Lung (tissue), 12 donors: ENCODE data around the gene CCDC33. TPM values are rescaled to one million over a fixed set of nuclear protein-coding genes. Genes with fewer than 3 reads are reported as not detected.
A peak's percentile ranks its signal among the peaks of the same experiment; 100 is the strongest.

ENCODE experiments used
- ATAC-seq: fragments of 200-7000 bp; cut with Tn5 transposase; one replicate; pipeline ENCODE4 v1.9.1; 2020; ENCODE audit warnings: moderate number of reproducible peaks; ENCODE audit not compliant: insufficient read depth, low FRiP score
- DNase-seq, 3 donors: peaks; one replicate each; pipeline ENCODE4 v3.0.0-alpha.2; 2013 to 2017
- H3K27ac ChIP-seq, 2 donors: one replicate each; pipeline ENCODE4 v1.5.1; 2013; ENCODE audit warnings: mild to moderate bottlenecking in 2 of 2, moderate library complexity in 2 of 2, control low read depth in 1 of 2, inconsistent platforms in 1 of 2, low read depth in 1 of 2, low read length in 1 of 2
- H3K27me3 ChIP-seq, 3 donors: one replicate each; pipeline ENCODE4 v1.5.1; 2013; ENCODE audit warnings: low read length in 2 of 3; ENCODE audit not compliant: control insufficient read depth in 3 of 3, insufficient read depth in 3 of 3
- H3K36me3 ChIP-seq, 4 donors: one replicate each; pipeline ENCODE4 v1.5.1; 2013; ENCODE audit warnings: low read length in 4 of 4, mild to moderate bottlenecking in 1 of 4, moderate library complexity in 1 of 4; ENCODE audit not compliant: control insufficient read depth in 4 of 4, insufficient read depth in 4 of 4
- H3K4me1 ChIP-seq, 5 donors: one replicate each; pipeline ENCODE4 v1.5.1; 2013; ENCODE audit warnings: low read length in 5 of 5, mild to moderate bottlenecking in 2 of 5, moderate library complexity in 1 of 5; ENCODE audit not compliant: control insufficient read depth in 5 of 5, insufficient read depth in 5 of 5
- H3K4me3 ChIP-seq: one replicate; pipeline ENCODE4 v1.5.1; 2013; ENCODE audit warnings: mild to moderate bottlenecking, control low read depth, moderate library complexity
- H3K9ac ChIP-seq, 2 donors: one replicate each; pipeline ENCODE4 v1.5.1; 2013; ENCODE audit warnings: low read length in 2 of 2, control low read depth in 1 of 2; ENCODE audit not compliant: insufficient read depth in 1 of 2
- H3K9me3 ChIP-seq, 4 donors: one replicate each; pipeline ENCODE4 v1.5.1; 2013; ENCODE audit warnings: low read length in 3 of 4, mild to moderate bottlenecking in 1 of 4, moderate library complexity in 1 of 4; ENCODE audit not compliant: control insufficient read depth in 4 of 4, insufficient read depth in 3 of 4
- CTCF ChIP-seq: IDR thresholded peaks from 2 replicates; pipeline ENCODE4 v1.5.1; 2012; ENCODE audit warnings: mild to moderate bottlenecking; ENCODE audit errors: control extremely low read depth, extremely low read depth
- WGBS, 2 donors: extraction: QIAGEN DNeasy Blood & Tissue Kit; methylation state at CpG; one replicate each; pipeline ENCODE4 v1.1.7; 2013; 5-methylcytosine and 5-hydroxymethylcytosine counted together
- polyA plus RNA-seq, 2 donors: library from polyadenylated mRNA; stranded (reverse); fragments of 200-250 nt; gene quantifications; one replicate each; pipeline ENCODE4 v1.2.1, GENCODE V29; 2013
- total RNA-seq, 2 donors: library from RNA; depleted of rRNA in 1 of 2; stranded (reverse); fragments of >200 nt in 1 of 2; gene quantifications; one replicate each; pipeline ENCODE4 v1.2.1, GENCODE V29; 2014 to 2021
- donor health status: control.
- donor health status: control.
- donor health status: Bipolar disorder and iron deficiency.
- donor health status: healthy.
- donor health status: DM: yes; HTN: yes; CAD: no.

Gene CCDC33
- total and polyA plus RNA-seq, 4 donors: 4.3 to 14.1 (median 9.1) TPM

GRCh38 chr15:74316141-74316540 lies 80.0 kb downstream of the CCDC33 start:
- Histone ChIP-seq H3K9ac (no peak overlapping the region), H3K27ac (no peak overlapping the region), H3K27me3 (no peaks in the 10 kb centered on the region), H3K4me1 (peaks cover 0 to 32% (median 4%) of the 10 kb centered on the region in 5 donors), H3K4me3 (no peak overlapping the region), H3K9me3 (no peaks in the 10 kb centered on the region), H3K36me3 (no peaks in the 10 kb centered on the region)
- peak in 2 of 3 donors; percentile 37 to 44 for DNase-seq
- TF ChIP-seq CTCF: no peak
- 56 to 60% methylated on average over 13 of the region's 13 CpGs for WGBS, 2 donors
- ATAC-seq: no peak

GRCh38 chr15:74317820-74318375 lies 81.8 kb downstream of the CCDC33 start:
- ATAC-seq (no peak), DNase-seq (peak; percentile 81 to 86 (median 83))
- Histone ChIP-seq H3K9ac (no peak overlapping the region), H3K36me3 (no peaks in the 10 kb centered on the region), H3K9me3 (peaks cover 0 to 2% (median 0%) of the 10 kb centered on the region in 4 donors), H3K4me3 (no peak overlapping the region), H3K27ac (peak overlapping the region; percentile 26 to 71), H3K27me3 (no peaks in the 10 kb centered on the region), H3K4me1 (peaks cover 0 to 27% (median 4%) of the 10 kb centered on the region in 5 donors)
- 52 to 53% methylated on average over 6 to 8 of the region's 8 CpGs for WGBS, 2 donors
- no peak for TF ChIP-seq CTCF

- WGBS, 2 donors: 81 to 84% methylated on average over 6 of the region's 6 CpGs
- no peak for TF ChIP-seq CTCF
- Histone ChIP-seq H3K4me1 (peaks cover 0 to 25% (median 4%) of the 10 kb centered on the region in 5 donors), H3K4me3 (no peak overlapping the region), H3K9me3 (peaks cover 0 to 2% (median 0%) of the 10 kb centered on the region in 4 donors), H3K36me3 (no peaks in the 10 kb centered on the region), H3K9ac (no peak overlapping the region), H3K27me3 (no peaks in the 10 kb centered on the region), H3K27ac (peak overlapping the region in 1 of 2 donors; percentile 52)
- DNase-seq (peak in 1 of 3 donors; percentile 17), ATAC-seq (no peak)
Measured at GRCh38 chr15:74318376-74319137, 82.4 kb downstream of the CCDC33 start.
